ENCODE measurements around the gene GABRQ. TPM values are rescaled to one million over a fixed set of nuclear protein-coding genes. Genes with fewer than 3 reads are reported as not detected.

Gene GABRQ
- total RNA-seq (2022; extraction: Qiagen RNA extraction; ENCODE audit: low read depth) = 0.19 to 0.36 TPM (median 0.27 TPM) in 5 replicates

GRCh38 chrX:152637649-152638442 is at the start of gene GABRQ:
Gene GABRQ (plus strand): TSS chrX:152637895. CDS start chrX:152638203, 308 bp downstream.

DNA sequence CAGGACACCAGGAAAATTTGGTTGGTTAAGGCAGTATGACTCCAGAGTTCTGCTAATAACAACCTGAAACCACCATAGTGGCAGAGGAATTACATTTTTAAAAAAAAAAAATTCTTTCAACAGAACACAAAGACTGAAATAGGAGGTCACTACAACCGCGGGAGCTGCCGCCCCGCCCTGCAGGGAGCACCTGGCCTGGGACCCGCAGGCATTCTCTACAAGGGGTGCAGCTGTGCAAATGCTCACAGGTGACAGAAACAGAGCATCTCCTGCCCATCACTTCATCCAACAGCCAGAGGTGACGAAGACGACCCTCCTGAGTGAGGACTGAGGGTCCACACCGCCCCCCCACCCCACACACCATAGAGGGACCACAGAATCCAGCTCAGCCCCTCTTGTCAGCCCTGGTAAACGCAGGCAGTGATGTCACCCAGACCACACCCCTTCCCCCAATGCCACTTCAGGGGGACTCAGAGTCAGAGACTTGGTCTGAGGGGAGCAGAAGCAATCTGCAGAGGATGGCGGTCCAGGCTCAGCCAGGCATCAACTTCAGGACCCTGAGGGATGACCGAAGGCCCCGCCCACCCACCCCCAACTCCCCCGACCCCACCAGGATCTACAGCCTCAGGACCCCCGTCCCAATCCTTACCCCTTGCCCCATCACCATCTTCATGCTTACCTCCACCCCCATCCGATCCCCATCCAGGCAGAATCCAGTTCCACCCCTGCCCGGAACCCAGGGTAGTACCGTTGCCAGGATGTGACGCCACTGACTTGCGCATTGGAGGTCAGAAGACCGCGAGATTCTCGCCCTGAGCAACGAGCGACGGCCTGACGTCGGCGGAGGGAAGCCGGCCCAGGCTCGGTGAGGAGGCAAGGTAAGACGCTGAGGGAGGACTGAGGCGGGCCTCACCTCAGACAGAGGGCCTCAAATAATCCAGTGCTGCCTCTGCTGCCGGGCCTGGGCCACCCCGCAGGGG is 60.5 kb downstream of the GABRQ start, which contains the start of gene MAGEA3:
TSS of gene MAGEA3 (plus strand) at position 843 of the 980 bp plus-strand sequence. CDS start 2,039 bp downstream, outside the sequence.

Other genes with a start within 250 kb of the GABRQ start
- 0.38 to 1.1 TPM (median 0.48 TPM) in 5 replicates for gene GABRA3, start 186.6 kb upstream of the GABRQ start, total RNA-seq (2022; extraction: Qiagen RNA extraction; ENCODE audit: low read depth)
- 2.5 to 4.6 TPM (median 2.8 TPM) in 5 replicates for gene MAGEA3, start 60.9 kb downstream of the GABRQ start, total RNA-seq (2022; extraction: Qiagen RNA extraction; ENCODE audit: low read depth)
- gene CSAG2, start 71.4 kb downstream of the GABRQ start, total RNA-seq (2022; extraction: Qiagen RNA extraction; ENCODE audit: low read depth) = not detected in 5 replicates
- 0.23 TPM in 1 of 5 replicates, not detected in the others for gene MAGEA2B, start 76.7 kb downstream of the GABRQ start, total RNA-seq (2022; extraction: Qiagen RNA extraction; ENCODE audit: low read depth)
- 0.25 to 0.82 TPM (median 0.59 TPM) in 5 replicates for gene CSAG1, start 95.8 kb downstream of the GABRQ start, total RNA-seq (2022; extraction: Qiagen RNA extraction; ENCODE audit: low read depth)
- 0.08 to 0.20 TPM (median 0.13 TPM) in 4 of 5 replicates, not detected in the other for gene MAGEA12, start 95.9 kb downstream of the GABRQ start, total RNA-seq (2022; extraction: Qiagen RNA extraction; ENCODE audit: low read depth)
- gene MAGEA2, start 115.9 kb downstream of the GABRQ start, total RNA-seq (2022; extraction: Qiagen RNA extraction; ENCODE audit: low read depth) = not detected in 5 replicates
- gene CSAG3, start 121.3 kb downstream of the GABRQ start, total RNA-seq (2022; extraction: Qiagen RNA extraction; ENCODE audit: low read depth) = not detected in 5 replicates
- 9.7 to 14.0 TPM (median 13.3 TPM) in 5 replicates for gene MAGEA6, start 131.8 kb downstream of the GABRQ start, total RNA-seq (2022; extraction: Qiagen RNA extraction; ENCODE audit: low read depth)
- 52.9 to 93.9 TPM (median 72.5 TPM) in 5 replicates for gene CETN2, start 192.9 kb downstream of the GABRQ start, total RNA-seq (2022; extraction: Qiagen RNA extraction; ENCODE audit: low read depth)
- gene NSDHL, start 193.2 kb downstream of the GABRQ start, total RNA-seq (2022; extraction: Qiagen RNA extraction; ENCODE audit: low read depth) = 38.2 to 49.3 TPM (median 41.3 TPM) in 5 replicates